Endometrial microvascular endothelial cells (primary cell): ENCODE results near the gene ZNF618. TPM values are rescaled to one million over a fixed set of nuclear protein-coding genes. Genes with fewer than 3 reads are reported as not detected.

Source experiments
- in situ Hi-C: cut with HindIII; loops from 2 replicates; pipeline ENCODE4 v1.10.0; 2017; ENCODE audit warnings: low sequenced_read_pairs, low pct_unique_long_range_greater_than_20kb; ENCODE audit errors: inconsistent ontology term
- total RNA-seq: library from RNA; depleted of rRNA; stranded (reverse); fragments of >200 nt; gene quantifications from one replicate; pipeline ENCODE4 v1.2.3, GENCODE V29; 2015; ENCODE audit errors: inconsistent ontology term

ZNF618 gene
- total RNA-seq, 1 donor from 2014 or later: 13.4 TPM

DNA sequence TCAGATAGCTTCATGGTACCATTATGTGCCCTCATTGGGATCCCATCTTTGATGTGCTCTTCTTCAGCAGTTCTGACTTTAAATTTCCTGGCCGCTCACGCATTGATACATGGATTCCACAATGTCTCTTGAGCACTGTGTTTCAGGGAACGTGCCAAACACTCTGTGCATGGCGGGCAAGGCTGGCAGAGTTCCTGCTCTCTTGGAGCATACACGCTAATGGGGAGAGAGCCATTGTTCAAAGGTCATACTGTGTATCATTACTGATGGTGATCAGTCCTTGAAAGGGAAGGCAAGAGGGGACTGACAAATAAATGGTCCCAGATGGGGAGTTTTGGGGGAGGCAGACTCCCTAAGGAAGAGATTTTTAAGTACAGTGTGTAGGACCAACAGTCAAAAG, 149.7 kb downstream of the ZNF618 start:
- in situ Hi-C loops: no loop called here

DNA sequence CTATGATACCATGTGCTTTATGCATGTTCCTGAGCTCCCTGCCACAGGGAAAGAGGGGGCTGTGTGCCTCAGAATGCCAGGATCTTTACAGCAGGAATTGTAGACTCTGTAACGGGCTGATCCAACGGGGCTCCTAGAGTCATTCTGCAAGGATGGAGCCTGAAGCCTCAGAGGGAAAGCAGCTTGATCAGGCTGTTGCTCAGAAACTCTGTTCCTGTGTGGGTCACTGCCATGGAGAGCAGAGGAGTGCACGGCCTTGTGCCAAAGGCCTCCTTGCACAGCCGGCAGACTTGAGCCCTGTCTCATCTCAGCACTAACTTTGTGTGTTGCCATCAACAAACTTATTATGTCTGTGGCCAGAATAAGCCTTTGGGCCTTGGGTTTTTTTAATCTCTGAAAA, 150.2 kb downstream of the ZNF618 start:
- in situ Hi-C loops: no loop called here

DNA sequence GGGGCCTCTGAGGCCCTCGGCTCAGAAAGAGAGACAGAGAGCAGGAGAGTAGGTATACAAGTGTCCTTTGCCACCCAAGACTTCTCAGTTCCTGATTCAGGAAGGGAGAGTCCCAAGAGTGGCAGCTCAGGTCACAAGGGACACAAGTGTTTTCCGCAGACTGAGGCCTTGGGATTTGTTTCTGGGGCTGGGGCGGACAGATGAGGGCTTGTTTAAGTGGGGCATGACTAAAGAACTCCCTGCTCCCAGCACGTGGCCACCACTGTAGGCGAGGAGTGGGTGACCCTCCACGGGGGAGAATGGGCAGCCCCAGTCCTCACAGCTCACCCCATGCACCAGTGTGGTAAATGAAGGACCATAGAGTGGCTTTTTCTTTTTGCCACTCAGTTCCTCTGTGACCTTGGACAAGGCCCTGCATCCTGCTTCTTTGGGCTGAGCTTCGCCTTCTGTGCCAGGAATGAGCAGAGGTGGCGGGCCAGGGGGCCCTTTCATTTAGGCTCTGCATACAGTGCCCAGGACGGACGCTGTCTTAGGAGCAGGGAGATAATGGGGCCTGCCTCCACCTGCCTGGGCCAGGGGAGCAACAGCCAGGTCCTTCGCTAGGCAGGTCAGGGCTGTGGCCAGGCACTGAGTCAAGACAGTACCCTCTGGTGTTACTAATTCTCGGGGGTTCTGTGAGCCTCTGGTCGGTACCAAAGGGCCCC, 151.2 kb downstream of the ZNF618 start:
- in situ Hi-C loops: no loop called here

DNA sequence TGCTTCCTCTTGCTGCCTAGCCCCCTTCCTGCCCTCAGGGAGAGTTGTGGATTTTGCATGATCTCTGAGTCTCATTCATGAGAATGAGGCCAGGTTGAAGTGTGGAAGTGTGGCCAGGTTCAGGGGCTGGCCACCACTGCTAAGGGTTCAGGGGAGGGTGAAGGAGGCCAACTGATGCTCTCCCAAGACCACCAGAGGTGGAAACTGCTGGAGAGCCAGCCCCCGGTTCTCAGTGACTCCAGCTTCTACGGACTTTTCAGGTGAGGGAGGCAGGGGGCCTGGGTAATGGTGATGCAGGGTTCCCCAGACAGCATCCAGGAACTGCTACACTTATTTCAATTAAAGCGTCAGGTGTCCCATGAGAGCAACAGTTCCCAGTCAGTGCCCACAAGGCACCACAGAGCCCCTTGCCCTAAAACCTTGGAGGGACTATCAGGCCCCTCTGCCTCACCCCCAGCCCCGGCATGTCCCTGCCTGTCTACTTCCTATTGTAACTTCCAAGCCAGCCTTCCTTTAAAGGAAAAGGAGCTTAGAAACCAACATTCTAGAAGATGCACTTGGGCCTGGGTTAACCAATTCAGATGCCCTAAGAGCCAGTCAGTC, 151.9 kb downstream of the ZNF618 start:
- in situ Hi-C loops: no loop called here

DNA sequence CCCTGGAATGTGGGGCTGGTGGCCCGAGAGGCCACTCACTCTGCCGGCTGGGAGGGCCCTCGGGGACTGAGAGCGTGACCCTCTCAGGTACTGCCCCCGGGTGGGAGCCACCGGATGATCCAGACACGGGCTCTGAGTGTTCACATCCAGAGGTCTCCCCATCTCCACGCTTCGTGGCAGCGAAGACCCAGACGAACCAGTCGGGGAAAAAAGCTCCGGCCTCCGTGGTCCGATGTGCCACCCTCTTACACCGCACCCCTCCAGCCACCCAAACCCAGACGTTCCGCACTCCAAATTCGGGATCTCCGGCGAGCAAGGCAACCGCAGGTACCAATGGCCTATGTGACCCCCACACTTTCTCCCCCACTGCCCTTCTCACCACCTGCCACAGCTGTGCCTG, 152.5 kb downstream of the ZNF618 start:
- in situ Hi-C loops: no loop called here

DNA sequence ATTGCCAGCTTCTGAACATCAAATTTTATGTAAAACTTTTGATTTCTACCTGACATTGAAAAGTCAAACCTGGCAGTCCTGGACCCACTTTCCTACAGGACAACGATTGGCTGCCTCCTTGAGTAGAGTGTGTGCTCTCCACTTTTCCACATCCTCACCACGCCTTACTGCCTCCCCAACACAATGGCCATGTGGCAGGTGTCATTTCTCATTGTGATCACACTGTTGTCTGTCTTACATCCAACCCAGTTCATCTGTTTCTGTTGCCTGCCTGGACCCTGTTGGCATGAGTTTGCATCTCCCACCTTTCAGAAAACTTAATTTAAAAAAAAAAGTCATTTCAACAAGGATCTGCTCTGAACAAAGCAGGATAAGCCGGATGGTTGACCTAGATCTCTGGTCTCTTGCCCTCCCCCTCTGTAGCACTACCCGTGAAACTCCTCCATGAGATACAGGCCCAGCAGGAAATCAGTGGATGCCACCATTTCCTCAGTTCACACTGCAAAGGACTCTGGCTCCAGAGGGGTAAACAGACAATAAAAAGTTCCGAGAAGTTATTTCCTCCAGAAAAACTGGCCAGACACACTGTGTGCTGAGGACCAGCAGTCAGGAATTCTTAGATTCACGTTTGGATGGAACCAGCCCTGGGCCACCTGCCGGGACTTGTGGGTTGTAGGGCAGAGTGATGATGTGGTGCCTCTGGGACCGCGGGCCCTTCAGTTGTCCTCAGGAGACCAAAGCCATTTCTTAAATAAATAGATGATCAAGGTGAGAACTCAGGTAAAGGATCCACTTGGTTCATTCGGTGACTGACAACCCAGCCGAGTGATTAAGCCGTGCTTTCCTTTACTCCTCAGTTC, 153.4 kb downstream of the ZNF618 start:
- in situ Hi-C loops: no loop called here

DNA sequence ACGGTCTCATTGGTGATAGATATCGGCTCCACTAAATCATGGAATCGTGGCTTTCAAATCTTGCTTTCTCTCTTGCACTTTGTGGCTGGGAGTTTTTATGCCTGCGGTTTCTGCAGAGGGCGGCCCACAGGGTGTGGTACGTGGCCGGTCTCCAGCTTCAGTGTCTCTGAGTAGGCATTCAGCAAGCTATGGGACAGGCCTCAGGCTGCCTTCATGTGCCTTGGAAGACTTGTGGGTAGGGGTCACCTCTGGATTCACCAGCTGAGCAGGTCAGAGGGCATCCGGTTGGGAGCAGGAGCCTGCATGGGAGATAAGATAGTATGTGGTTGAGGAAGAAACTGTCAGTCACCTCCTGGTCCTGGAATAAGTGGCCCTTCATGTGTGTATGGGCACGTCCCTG, 154.3 kb downstream of the ZNF618 start:
- in situ Hi-C loops: no loop called here

DNA sequence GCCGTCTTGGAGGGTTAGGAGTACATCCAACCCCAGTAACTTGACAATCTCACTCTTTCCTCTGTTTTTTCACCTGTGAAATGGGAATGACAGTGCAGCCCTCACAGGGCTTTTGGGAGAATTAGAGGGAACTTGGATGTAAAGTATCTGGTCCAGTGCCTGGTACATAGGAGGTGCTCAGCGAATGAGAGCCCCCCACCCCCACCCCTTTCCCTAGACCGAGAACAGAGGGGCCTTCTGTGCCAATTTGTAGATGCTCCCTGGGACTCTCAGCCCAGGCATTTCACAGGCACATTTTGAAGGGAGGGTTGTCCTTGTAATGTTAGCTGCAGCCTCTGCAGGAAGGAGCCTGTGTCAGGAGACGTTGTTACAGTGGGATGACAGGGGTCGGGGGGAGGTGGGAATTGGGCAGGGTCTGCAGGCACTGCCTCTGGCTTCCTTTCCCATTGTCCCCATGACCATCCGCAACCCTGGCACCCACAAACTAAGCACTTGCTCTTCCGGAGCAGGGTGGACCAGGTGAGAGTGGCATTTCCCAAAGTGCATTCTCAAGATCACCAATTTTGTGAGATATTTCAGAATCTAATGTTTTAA, 155.0 kb downstream of the ZNF618 start:
- in situ Hi-C loops: no loop called here

DNA sequence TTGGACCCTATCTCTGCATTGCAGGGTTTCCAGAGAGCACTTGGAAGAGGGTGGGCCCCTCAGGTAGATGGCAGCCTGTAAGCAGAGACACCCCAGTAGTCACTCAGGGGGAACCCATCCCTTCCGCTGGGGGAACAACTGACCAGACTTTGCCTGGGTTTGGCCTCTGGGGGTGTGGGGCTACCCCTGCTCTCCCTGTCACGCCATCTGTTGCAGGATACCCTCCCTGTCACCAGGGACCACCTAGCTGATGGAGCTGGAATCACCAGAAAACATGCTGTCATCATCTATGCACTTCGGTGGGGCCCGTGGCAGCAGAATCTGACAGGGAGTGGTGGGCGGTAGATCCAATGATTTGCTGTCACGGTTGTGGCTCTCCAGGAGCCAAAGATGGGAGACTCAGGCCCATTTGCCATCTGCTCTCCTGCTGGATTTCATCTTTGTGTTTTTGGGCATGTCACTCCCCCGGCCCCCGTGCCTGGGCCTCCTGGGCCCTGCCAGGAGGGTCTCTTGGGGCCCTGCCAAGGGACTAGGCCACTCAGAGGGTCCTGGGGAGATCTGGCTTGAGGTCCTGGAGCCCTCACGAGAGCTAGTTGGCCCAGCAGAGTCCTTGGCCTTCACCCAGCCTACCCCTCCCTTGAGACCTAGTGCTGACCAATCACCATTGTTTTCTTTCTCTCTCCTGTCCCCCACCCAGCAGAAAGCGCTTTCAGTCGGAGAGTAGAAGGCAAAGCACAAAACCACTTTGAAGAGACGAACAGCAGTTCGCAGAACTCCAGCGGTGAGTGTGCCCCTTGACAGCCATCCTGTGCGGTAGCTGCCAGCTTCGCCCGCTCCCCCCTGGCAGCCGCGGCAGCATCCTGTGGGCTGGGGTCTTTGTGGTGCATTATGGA, 156.1 kb downstream of the ZNF618 start:
- in situ Hi-C loops: no loop called here

DNA sequence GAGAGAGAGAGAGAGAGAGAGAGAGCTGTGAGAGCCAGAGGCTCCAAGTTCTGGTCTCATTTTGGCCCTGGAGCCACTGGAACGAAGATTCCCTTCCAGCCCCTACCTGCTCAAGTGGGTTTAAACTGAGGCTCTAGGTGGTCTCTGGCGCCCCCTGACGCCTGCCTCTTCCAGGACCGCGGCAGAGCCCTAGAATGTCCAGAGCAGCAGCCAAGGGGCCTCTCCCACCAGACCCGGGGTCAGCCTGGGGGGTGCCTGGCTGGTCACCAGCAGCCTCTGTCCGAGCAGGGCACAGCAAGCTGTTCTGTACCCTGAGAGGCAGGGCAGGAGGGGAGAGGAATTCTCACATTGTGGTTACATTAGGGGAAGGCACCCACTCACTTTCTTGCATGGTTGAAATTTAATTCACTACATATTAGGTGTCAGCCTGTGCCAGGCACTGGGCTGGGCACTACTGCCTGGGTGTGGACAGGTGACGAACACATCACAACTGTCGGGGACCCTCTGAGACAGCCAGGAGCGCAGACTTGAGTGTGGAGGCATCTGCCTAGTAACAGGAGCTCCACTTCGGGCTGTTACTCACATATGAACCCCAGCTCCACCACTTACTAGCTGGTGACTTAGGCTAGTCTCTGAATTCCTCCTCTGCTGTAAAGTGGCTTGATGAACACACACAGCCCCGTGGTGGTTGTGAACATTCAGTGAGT, 157.4 kb downstream of the ZNF618 start:
- in situ Hi-C loops: no loop called here

DNA sequence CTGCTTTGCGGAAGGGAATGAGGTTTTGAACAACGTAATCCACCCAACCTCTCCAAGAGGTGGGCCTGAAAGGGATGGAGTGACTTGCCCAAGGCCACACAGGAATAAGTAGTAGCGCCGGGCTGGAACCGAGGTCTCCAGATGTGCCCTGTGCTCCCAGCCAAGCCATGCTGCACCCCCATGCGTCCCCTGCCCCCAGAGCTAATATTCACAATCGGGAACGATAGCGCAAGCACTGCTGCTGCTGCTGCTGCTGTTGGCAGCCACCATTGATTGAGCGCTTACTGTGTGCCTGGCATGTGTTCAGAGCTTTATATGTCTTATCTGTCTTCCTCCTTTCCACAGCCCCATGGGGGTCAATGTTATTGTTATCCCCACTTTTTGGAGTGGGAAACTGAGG, 158.1 kb downstream of the ZNF618 start:
- in situ Hi-C loops: no loop called here

DNA sequence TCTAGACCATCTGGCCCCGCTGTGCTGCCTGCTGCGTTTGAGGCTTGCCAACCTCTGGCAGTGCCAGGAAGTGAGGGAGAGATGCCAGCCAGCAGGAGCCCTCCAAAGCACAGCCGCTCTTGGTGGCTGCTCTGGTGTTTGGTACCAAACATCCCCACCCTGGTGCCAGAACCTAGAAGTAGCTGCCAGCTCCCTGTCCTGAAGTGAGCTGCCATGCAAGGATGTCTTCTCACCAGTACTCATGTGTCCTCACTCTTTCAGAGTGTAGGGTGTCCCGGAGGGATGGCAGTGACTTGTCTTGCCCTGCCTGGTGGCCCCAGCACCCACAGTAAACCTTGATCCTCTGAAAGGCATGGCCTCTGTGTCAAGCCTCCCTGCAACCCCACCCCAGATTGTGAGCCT, 158.6 kb downstream of the ZNF618 start:
- in situ Hi-C loops: no loop called here

DNA sequence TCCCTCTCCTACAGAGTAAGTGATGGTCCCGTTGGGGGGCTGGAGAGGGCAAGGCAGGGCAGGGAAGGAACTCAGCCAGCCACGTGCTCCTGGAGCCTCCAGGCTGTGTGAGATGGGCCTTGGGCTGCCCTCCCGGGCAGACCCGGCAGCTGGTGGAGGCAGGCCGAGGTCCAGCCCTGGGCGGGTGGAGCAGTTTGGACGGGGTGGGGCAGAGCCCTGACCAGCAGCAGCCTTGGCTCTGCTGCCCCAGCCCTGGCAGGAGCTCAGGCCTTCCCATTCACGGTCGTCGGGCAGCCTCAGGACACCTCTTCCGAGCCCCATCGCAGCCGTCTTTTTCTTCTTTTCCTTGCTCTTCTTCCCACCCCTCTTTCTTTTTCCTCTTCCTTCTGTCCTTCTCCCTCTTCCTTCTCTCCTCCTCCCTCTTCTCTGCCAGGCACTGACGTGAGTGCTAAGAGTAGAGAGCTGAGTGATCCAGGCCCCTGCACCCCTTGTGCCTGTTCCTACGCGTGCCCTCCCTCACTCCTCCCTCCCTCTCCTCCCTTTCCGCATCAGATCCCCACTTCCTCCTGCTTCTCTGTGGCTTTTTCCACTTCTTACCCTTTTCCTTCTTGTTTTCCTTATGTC, 159.2 kb downstream of the ZNF618 start:
- in situ Hi-C loops: no loop called here

DNA sequence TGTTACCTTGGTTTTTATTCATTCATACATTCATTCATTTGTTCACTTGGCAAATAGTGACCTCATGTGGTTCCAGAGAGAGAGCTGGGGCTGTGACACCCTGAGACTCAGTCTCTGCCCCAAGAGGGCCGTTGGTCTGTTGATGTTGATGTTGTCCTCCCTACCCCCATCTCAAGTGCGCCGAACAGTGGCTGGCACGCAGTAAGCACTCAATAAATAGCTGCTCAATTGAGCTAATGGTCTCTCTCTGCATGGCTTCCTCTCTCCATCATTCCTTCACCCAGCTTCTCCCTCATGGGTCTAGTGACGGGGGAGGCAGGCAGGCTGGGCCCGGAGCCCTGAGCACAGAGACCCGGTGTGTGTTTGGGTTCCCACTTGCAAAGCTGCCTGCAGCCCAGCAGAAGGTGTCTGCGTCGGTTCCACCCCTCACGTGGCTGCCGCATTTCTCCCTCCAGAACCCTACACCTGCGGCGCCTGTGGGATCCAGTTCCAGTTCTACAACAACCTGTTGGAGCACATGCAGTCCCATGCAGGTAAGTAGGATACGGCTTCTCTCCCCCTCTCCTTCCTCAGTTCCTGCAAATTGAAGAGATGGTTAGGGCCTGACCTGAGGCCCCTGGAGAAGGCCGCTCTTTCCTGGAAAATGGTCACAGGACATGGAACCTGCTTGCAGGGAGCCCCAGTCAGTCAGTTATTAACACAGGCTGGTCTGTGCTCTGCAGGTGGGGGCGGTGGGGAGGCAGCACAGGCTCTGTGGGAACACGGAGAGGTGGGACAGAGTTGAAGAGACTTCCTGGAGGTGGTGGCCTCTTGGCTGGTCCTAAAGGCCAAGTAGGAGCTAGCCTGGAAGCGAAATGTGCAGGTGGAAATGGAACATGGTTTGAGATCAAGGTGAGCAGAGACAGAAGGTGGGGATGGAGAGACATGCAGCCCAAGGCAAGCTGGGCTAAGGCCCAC, 160.0 kb downstream of the ZNF618 start:
- in situ Hi-C loops: no loop called here

DNA sequence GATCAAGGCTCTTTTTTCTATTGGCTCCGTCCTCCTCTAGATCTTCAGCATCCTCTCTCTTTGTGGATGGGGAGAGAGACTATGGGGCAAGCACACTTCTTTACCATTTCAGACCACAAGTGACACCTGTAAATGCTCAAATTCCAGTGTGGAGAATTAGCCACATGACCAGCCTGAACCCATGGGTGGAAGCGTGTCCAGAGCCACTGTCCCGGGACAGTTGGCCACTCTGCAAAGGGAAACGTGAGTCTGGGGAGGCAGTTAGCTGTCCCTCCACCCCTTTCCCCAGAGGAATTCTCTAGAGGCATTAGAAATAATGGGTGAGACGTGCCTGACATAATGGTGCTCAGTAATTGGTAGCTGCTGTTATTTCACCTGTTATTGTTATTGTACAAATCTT, 161.1 kb downstream of the ZNF618 start:
- in situ Hi-C loops: no loop called here

DNA sequence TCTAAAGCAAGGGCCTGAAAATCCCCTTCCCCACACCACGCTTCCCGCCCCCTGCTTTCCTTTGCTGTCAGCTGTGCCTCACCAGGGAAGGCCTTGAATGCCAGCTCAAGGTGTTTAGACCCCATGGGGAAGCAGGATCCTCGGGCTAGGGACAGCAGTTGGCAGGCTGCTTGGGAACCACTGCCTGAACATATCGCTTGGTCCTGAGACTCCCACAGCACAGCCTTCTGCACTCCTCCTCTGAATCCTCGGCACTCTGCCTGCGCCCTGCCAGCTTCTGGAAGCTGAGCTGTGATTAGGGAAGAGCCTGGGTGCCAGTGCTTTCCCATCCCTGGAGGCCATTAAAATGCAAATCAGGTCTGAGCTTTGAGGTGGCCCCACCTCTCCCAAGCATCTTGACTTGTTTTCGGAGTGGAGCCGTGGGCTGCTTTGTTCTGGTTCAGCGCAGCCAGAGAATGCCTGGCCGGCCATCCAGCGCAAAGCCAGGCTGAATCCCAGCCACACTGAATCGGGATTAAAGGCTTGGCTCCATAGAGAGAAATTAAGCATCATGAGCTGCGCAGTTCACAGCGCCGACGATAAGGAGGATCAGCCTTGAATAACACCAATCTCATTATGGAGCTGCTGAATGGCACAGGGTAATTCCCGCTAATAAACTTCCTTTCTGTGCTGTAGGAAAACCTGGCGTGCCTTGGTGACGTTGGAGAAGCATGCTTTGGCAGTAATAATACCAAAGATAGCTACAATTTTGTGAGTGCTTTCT, 162.0 kb downstream of the ZNF618 start:
- in situ Hi-C loops: no loop called here
